Spleen (tissue), 7 donors: Measurements from ENCODE around the gene PHACTR1.

Experiments
- CTCF ChIP-seq, 11 experiments: fragments of 200-600 bp in 7 of 11; fragments of 450-650 bp in 4 of 11; sonication (generic) in 4 of 11; IDR thresholded peaks in 8 of 11; conservative IDR thresholded peaks in 3 of 11; 1 replicate in 7 of 11; 2 replicates in 4 of 11; pipeline versions ENCODE4 v1.4.0 to v1.8.0; 2016 to 2021; ENCODE audit warnings: antibody characterized with exemption in 11 of 11, inconsistent platforms in 4 of 11, mild to moderate bottlenecking in 1 of 11
- POLR2A ChIP-seq, 3 donors: fragments of 450-650 bp; IDR thresholded peaks; one replicate each; pipeline ENCODE4 v1.5.1; 2017; ENCODE audit warnings: antibody characterized with exemption in 3 of 3, mild to moderate bottlenecking in 1 of 3
- POLR2AphosphoS5 ChIP-seq, 3 donors: sonication (generic); formaldehyde crosslinking; IDR thresholded peaks; one replicate each; pipeline ENCODE4 v1.5.1; 2017; ENCODE audit warnings: antibody characterized with exemption in 3 of 3
- donor health status: DM: no; HTN: no; CAD: no; lungs with moderate emphysema.
- donor health status: DM: no; HTN: no; CAD: no.
- donor health status: DM: no; HTN: no; CAD: no.

GRCh38 chr6:12865671-12866181 is 149.2 kb downstream of the PHACTR1 start:
- TF ChIP-seq POLR2A (IDR thresholded peaks at IDR 0.05), result no peak
- TF ChIP-seq CTCF (IDR thresholded peaks at IDR 0.05 in 8 of 11, conservative IDR thresholded peaks at IDR 0.05 in 3 of 11), result no peak
- TF ChIP-seq POLR2AphosphoS5 (IDR thresholded peaks at IDR 0.05), result no peak
